Right lobe of liver (tissue), 4 donors: ENCODE results near the gene AIMP1.

Experiments used
- POLR2A ChIP-seq: fragments of 450-650 bp; IDR thresholded peaks from one replicate; pipeline ENCODE4 v1.6.1; 2017; ENCODE audit warnings: antibody characterized with exemption, mild to moderate bottlenecking
- TF ChIP-seq, protein P1 (sequence below), 4 donors: fragments of 200-600 bp in 3 of 4; fragments of 450-650 bp in 1 of 4; IDR thresholded peaks; one replicate each; pipeline versions ENCODE4 v1.5.1 to v1.8.0; 2016 to 2022; ENCODE audit warnings: antibody characterized with exemption in 4 of 4, mild to moderate bottlenecking in 2 of 4
- donor health status: DM: no; HTN: no; CAD: no.
- donor health status: DM: no; HTN: no; CAD: no.
- donor health status: DM: no; HTN: yes; CAD: no.

DNA sequence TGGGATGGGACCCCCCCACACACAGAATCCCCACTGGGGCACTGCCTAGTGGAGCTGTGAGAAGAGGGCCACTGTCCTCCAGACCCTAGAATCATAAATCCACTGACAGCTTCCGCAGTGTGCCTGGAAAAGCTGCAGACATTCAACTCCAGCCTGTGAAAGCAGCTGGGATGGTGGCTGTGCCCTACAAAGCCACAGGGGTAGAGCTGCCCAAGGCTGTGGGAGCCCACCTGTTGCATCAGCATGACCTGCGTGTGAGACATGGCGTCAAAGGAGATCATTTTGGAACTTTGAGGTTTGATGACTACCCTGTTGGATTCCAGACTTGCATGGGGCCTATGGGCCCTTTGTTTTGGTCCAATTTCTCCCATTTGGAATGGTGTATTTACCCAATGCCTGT is 22.3 kb downstream of the AIMP1 start:
- TF ChIP-seq POLR2A, result no peak
- TF ChIP-seq, protein P1, sequence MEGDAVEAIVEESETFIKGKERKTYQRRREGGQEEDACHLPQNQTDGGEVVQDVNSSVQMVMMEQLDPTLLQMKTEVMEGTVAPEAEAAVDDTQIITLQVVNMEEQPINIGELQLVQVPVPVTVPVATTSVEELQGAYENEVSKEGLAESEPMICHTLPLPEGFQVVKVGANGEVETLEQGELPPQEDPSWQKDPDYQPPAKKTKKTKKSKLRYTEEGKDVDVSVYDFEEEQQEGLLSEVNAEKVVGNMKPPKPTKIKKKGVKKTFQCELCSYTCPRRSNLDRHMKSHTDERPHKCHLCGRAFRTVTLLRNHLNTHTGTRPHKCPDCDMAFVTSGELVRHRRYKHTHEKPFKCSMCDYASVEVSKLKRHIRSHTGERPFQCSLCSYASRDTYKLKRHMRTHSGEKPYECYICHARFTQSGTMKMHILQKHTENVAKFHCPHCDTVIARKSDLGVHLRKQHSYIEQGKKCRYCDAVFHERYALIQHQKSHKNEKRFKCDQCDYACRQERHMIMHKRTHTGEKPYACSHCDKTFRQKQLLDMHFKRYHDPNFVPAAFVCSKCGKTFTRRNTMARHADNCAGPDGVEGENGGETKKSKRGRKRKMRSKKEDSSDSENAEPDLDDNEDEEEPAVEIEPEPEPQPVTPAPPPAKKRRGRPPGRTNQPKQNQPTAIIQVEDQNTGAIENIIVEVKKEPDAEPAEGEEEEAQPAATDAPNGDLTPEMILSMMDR (IDR thresholded peaks at IDR 0.05), result no peak
